GM21737 (cell line): Measurements from ENCODE around the gene DCBLD2.
"Not testable (repeated sequence)": the region's sequence is repeated elsewhere in the genome, so short reads cannot be mapped to it uniquely, and the experiment has no call there.

Source experiments
- ATAC-seq: cut with Tn5 transposase; IDR thresholded peaks from one replicate; pipeline ENCODE4 v1.9.1; 2021; ENCODE audit warnings: mild to moderate bottlenecking, moderate library complexity; ENCODE audit not compliant: unreplicated experiment

The DCBLD2 gene

DNA sequence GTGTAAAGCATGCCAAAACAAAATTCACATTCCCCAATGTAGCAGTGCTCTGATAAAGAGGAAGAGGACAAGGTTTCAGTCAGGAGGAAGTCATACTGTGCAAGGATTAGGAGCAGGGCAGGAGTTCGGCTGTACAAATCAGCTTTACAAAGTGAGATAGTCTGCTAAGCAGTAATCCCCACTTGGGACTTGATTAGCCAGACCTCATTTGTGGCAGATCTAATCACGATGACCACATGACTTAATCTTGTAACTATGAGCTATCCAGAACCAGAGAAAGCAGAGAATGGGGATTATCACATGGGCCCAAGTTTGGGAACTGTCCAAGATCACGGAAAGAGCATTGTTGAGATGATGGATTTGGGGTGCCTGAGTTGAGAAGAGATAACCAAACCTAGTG lies 7.8 kb downstream of the DCBLD2 start:
- no peak for ATAC-seq

DNA sequence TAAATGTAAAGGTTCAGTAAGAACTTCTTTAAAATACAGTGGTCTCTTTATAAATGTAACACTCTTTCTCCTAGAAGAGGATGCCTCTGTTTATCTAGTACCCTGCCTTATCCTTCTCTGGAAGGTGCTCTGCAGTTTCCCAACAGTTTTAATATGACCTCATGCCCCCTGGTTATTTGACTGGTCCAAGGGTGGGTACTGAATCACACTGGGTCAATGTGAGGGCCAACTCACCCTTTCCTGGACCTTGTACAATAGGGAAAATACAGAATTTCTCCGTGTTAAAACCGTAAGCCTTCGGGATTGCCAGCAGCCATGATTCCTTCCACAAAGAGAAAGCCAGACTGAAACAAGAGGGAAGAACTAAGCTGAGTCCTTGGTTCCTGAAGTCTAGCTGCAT lies 9.2 kb downstream of the DCBLD2 start:
- ATAC-seq = no peak

DNA sequence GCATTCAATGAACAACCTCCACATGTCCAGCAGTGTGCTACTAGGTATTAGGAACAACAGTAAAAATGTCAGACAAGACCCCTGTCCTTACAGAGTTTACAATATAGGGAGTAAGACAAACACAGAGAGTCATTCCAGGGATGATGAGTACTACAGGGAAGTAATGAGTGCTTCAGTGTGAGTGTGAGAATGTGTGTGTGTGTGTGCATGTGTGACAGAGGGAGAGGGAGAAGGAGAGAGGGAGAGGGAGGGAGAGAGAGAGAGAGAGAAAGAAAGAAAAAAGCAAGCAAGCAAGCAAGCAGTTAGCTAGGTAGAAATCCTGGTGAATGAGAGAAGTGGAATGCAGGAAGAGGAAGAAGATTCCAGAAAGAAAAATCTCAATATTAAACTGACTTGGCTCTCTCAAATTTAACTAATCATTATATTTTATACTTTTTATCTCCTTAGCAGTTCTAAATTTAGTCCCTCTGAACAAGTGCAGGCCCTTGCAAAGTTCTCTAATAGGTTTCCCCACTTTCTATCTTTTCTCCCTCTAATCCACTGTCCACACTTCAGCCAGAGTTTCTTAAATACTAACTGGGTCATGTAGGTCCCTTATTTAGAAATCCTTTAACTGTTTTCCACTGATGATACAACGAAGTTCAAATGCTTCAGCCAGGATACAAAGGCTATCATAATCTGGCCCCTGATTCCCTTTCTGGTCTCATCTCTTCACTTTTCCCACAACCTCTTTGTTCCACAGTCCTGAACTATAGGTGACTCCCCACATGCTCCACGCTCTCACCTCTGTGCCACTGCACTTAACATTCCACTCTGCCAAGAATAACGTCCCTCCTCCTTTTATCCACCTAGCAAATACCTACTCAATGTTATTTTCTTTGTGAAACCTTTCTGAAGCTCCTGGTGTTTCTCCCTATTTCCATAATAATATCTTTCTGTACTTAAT lies 10.3 kb downstream of the DCBLD2 start:
- no peak for ATAC-seq

DNA sequence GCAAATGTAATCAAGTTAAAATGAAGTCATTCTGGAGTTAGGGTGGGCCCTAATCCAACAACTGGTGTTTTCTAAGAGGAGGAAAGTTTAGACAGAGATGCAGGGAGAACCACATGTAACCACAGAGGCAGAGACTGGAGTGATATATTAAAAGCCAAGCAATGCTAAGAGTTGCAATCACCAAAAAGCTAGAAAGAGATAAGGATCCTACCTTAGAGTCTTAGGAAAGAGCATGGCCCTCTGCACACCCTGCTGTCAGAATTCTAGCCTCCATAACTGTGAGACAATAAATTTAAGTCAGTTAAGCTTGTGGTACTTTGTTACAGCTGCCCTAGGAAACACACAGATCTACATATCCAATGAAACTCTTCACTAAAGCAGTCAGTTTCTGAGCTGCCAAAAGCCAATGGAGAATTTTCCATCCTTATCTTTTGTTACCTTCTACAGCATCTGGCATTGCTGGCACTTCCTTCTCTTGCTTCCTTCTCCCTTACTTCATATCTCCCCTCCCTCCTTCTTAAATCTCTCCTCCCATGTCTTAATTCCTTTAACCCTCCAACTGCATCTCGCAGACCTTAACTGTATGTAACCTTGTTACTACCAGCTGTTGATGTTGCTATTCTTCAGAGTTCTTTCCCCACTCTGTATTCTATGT lies 11.2 kb downstream of the DCBLD2 start:
- ATAC-seq = no peak

DNA sequence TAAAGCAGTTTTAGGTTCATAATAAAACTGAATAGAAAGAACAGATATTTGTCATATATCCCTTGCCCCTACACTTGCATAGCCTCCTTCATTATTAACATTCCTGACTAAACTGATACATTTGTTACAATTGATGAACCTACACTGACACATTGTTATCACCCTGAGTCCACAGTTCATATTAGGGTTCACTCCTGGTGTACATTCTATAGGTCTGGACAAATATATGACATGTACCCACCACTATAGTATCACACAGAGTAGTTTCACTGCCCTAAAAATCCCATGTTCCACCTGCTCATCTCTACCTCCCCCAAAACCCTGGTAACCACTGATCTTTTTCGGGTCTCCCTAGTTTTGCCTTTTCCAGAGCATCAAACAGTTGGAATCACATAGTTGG lies 13.8 kb downstream of the DCBLD2 start:
- ATAC-seq = no peak

DNA sequence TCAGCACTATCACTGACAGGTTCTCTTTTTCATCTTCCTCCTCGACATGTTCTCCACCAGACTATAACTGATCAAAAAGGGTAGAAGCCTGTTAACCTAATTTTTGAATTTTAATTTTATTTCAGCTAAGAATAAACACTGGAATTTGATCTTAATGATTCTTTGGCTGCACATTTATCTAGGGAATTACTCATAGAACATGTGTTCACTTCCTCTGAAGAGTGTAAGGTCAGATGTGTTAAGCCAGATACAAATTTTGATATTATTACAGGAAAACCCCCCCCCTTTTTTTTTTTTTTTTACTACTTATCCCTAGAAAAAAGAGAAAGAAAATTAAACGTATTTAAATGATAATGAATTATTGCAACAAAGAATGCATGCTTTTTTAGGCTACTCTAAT lies 15.0 kb downstream of the DCBLD2 start:
- ATAC-seq = no peak

DNA sequence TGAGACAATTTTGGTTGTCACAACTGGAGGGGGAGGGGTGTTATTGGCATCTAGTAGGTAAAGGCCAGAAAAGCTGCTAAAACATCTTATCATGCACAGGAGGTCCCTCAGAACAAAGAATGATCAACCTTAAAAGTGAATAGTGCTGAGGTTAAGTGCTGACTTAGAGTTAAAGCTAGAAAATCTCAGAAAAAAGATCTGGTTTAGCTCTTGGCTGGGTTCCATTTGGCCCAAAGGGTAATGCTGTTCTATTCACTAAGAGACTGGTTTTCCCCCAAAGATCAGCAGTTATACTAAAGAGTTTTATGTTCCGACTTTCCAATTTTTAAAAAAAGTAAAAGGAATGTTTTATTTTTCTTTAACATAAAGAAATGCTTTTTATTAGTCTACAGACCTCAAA lies 15.6 kb downstream of the DCBLD2 start:
- ATAC-seq = no peak

DNA sequence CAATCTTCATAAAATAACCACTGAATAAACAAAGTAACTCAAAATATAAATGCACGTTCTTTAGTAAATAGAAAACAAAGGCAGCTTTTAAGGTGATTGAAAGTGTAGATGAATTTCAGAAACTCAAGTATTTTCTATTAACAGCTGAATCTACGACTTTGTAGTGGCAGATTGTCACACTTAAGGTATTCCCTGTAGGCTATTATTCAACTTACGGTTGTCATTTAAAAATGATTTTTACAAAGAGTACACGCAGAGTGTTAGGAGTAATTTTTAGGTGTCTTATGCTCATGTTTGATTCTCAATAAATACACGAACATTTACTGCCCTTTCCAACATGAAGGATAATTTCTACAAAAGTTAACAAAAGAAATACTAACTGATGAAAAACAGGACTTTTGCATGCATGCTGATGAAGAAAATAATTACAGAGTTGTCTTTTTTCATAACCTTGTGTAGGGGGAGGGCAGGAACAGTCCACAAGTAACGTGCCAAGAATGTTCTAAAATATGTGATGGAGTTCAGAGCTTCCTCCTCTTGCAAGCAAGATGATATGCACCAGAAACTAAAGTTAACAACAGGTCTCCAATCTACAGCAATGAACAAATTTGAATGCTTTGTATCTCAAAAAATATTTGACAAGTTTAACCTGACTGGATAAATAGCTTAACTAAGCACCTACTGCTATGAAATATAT lies 16.7 kb downstream of the DCBLD2 start:
- ATAC-seq = no peak

DNA sequence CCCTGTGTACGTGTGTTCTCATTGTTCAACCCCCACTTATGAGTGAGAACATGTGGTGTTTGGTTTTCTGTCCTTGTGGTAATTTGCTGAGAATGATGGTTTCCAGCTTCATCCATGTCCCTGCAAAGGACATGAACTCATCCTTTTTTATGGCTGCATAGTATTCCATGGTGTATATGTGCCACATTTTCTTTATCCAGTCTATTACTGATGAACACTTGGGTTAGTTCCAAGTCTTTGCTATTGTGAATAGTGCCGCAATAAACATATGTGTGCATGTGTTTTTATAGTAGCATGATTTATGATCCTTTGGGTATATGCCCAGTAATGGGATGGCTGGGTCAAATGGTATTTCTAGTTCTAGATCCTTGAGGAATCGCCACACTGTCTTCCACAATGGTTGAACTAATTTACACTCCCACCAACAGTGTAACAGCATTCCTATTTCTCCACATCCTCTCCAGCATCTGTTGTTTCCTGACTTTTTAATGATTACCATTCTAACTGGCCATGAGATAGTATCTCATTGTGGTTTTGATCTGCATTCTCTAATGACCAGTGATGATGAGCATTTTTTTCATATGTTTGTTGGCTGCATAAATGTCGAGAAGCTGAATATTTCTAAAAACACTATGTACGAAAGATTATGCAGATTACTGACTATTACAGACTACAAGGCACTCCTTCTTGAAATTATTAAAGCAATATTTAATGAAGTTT lies 18.7 kb downstream of the DCBLD2 start:
- not testable (repeated sequence) for ATAC-seq

DNA sequence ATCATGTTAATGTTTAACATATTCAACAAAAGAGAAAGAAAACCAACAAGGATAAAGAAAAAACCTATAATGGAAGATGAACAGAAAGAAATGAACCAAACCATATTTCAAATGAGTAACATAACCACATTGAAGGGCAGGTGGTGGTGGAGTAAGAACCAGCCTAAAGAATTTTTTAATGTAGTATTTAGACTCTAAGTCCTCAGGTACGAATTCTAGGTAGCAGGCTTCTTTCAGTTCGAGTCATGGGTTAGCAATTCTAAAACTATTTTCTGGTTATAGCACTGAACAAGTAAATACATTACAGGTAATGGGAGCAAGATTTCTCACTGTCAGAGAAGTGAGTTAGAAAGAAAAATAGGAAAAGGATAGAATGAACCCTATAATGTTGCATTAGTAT lies 24.4 kb downstream of the DCBLD2 start:
- no peak for ATAC-seq

DNA sequence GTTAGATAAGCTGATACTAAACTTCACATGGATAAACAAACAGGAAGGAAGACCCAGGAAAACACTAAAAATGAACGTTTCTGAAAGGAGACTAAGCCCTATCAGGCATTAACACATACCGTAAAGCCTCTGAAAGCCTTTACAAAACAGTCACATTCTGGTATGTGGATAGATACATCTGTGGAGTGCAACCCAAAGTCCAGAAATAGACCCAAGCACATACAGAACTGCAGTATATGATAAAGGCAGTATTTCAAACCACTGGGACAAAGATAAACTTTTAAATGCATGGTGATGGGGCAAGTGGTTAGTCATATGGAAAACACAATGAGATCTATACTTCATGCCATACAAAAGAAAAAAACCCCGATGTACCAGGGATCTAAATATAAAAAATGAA lies 26.0 kb downstream of the DCBLD2 start:
- no peak for ATAC-seq

DNA sequence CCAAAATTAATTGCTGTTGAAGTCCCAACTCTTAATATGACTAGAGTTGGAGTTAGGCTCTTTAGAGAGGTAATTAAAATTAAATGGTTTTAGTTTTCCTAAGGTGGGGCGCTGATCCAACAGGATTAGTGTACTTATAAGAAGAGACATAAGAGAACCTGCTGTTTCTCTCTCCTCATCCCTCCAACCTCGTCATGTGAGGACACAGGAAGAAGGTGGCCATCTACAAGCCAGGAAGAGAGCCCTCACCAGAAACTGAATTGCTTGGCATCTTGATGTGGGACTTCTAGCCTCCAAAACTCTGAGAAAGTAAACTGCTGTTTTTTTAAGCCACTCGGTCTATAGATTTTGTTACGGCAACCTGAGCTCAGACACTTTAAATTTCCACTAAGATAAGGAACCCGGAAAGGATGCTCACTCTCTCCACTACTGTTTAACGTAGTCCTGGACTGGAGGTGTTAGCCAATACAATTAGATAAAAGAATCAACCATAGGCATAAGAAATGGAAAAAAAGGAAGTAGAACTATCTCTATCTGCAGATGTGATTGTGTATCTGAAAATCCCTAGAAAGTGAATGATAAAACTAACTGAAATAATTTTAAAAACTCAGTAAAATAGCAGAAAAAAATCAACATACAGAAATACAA lies 26.8 kb downstream of the DCBLD2 start:
- ATAC-seq = no peak

DNA sequence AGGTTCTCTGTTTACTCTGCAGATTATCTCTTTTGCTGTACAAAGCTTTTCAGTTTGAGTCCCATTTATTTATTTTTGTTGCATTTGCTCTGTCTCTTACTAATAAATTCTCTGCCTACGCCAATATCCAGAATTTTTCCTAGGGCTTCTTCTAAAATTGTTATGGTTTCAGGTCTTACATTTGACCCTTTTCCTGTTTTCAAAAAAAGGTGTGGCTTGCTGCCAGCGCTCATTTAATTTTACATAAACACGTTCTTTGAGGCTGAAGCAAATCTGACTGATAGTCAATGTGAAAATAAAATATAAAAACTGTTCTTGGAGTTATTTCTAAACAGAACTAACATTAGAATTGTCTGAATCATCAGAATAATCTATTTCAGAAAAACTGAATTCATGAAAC lies 32.1 kb downstream of the DCBLD2 start:
- no peak for ATAC-seq

DNA sequence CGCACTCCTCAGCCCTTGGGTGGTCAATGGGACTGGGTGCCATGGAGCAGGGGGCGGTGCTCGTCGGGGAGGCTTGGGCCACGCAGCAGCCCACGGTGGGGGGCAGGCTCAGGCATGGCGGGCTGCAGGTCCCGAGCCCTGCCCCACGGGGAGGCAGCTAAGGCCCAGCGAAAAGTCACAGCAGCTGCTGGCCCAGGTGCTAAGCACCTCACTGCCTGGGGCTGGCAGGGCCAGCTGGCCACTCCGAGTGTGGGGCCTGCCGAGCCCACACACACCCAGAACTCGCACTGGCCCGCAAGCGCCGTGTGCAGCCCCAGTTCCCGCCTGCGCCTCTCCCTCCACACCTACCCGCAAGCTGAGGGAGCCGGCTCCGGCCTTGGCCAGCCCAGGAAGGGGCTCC lies 43.5 kb downstream of the DCBLD2 start:
- ATAC-seq = not testable (repeated sequence)

DNA sequence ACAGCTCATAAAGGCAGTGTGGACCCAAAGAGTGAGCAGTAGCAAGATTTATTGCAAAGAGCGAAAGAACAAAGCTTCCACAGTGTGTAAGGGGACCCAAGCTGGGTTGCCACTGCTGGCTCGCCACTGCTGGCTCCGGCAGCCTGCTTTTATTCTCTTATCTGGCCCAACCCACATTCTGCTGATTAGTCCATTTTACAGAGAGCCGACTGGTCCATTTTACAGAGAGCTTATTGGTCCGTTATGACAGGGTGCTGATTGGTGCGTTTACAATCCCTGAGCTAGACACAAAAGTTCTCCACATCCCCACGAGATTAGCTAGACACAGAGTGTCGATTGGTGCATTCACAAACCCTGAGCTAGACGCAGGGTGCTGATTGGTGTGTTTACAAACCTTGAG lies 44.2 kb downstream of the DCBLD2 start:
- not testable (repeated sequence) for ATAC-seq

DNA sequence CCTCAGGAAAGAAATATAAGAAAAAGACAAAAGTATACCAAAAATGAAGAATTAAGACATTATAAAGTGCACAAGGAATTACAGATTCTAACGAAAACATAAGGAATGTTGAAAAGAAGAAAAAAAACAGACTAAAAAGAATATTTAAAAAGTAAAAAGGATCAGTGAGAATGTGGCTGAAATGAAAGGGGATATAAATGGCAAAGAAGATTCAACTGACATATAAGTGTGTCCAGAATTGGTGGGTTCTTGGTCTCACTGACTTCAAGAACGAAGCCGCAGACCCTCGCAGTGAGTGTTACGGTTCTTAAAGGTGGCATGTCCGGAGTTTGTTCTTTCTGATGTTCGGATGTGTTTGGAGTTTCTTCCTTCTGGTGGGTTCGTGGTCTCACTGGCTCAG lies 44.8 kb downstream of the DCBLD2 start:
- ATAC-seq = no peak

DNA sequence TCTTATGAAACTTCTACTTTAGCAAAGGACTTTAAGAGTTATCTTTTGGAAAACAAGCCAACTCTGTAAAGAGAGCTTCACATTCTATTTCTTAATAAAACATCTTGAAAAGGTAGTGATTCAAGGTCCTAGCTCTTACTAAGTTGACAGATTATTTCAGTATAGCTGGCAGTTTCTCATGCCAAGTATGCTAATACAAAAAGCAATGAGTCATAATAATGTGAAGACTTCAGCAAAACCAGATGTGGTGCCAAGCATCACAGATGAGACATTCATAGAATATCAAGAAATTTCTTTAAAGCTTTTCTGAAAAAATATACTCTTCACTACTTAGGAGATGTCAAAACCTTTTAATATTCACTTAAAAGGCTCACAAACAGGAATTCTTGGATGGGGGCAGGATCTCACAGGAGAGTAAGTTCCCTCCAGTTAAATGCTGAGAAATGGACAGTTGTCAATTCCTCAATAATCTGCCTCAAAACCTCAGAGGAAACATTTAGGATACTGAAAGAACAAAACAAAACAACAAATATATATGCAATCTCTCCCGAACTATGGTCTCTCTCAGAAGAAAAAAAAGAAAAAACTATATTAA lies 45.6 kb downstream of the DCBLD2 start:
- ATAC-seq = no peak

DNA sequence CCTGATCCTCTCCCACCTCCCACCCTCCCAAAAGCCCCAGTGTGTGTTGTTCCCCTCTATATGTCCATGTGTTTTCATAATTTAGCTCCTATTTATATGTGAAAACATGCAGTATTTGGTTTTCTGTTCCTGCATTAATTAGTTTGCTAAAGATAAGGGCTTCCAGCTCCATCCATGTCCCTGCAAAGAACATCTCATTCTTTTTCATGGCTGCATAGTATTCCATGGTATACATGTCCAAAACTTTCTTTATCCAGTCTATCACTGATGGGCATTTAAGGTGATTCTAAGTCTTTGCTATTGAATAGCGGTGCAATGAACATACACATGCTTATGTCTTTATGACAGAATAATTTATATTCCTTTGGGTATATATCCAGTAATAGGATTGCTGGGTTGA lies 53.4 kb downstream of the DCBLD2 start:
- no peak for ATAC-seq

DNA sequence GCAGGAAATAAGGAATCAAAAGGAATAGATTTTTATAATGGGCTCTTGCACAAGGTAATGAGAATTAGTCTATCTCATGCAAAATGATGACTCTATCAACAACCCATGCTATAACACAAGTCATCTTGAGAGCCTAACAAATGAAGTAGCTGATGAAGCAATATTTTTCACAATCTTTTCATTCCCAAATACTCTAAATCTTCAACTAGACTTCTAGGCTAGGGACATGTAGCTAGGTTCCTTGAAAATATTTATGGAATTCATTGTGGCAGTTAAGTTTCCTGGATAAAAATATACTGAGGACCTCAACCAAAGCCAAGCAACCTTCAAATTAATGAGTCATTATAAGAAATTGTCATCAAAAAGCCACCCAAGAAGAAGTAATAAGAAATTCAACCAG lies 55.4 kb downstream of the DCBLD2 start:
- no peak for ATAC-seq

DNA sequence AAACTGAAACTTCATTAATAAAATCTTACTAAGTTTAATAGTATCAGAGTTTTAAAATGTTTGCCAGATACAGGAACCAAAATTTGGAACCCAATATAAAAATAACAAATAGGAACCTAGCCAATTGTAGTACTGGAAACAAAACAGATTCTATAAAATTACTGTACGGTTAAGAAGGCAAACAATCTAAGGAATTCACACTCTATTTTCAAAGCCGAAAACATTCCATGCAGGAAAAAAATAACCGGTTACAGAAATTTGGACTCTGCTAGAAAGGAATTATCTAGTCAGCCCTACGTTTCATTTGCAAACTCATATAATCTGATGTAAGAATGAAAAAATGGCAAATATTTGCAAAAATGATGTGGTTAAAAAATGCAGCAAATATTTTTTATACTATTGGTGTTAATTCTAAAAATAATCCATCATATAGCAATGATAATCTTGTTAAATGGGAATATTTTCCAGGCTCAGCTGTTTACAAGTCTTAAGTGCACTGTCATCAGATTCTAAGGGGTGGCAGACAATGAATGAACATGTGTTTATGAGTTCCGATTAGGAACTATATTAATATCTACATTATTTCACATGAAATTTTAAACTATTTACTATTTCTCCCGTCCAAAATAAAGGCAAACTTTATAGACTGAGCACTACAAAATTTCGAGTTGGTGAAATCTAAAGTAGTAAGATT lies 58.1 kb downstream of the DCBLD2 start:
- ATAC-seq = no peak
